Gastrocnemius medialis (tissue), 4 donors: ENCODE data around the gene TOPORS.

Experiments
- CTCF ChIP-seq, 5 experiments: fragments of 450-650 bp in 3 of 5; fragments of 200-600 bp in 2 of 5; sonication (generic) in 2 of 5; IDR thresholded peaks in 4 of 5; conservative IDR thresholded peaks in 1 of 5; 1 replicate in 4 of 5; 2 replicates in 1 of 5; pipeline ENCODE4 v1.5.1; 2016 to 2019; ENCODE audit warnings: antibody characterized with exemption in 5 of 5, mild to moderate bottlenecking in 3 of 5, moderate library complexity in 3 of 5
- POLR2A ChIP-seq, 2 donors: fragments of 450-650 bp; IDR thresholded peaks; one replicate each; pipeline ENCODE4 v1.6.1; 2017; ENCODE audit warnings: antibody characterized with exemption in 2 of 2, mild to moderate bottlenecking in 2 of 2, moderate library complexity in 2 of 2

- TF ChIP-seq CTCF (IDR thresholded peaks at IDR 0.05 in 4 of 5, conservative IDR thresholded peaks at IDR 0.05 in 1 of 5) = no peak
- no peak for TF ChIP-seq POLR2A (IDR thresholded peaks at IDR 0.05)
Observed at GRCh38 chr9:32577316-32577715, 24.9 kb upstream of the TOPORS start.
